ENCODE measurements around the gene PRAMEF15. TPM values are rescaled to one million over a fixed set of nuclear protein-coding genes. Genes with fewer than 3 reads are reported as not detected.
"Not testable (repeated sequence)": the region's sequence is repeated elsewhere in the genome, so short reads cannot be mapped to it uniquely, and the experiment has no call there.

Gene PRAMEF15
- not detected for total RNA-seq

DNA sequence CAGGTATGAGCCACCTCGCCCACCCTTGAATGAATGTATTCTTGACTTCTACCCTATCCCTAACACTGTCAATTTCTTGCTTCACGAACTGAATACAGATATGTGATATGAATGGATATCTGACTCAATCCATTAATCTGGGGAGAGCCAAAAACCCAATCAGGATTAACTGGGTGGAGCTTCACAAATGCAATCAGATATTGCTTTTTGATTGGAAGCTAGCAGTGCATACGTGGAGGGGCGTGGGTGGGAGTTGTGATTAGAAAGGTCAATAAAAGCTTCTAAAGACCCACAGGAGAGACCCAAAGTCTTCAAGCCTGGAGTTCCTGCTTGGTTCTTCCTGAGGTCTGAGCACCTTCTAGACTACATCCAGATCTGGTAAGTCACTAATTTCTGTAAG is at the start of gene PRAMEF15:
PRAMEF15 (plus strand) TSS at position 301 of the 400 bp plus-strand sequence. CDS start 2,827 bp downstream, outside the sequence.
- H3K9me3 ChIP-seq; H3K27ac ChIP-seq; H3K4me3 ChIP-seq; intact Hi-C loops (cut with DNase I); H3K27me3 ChIP-seq; H3K36me3 ChIP-seq; H3K4me1 ChIP-seq; DNase-seq (ENCODE audit: low spot score in 2 of 2): not testable (repeated sequence)

DNA sequence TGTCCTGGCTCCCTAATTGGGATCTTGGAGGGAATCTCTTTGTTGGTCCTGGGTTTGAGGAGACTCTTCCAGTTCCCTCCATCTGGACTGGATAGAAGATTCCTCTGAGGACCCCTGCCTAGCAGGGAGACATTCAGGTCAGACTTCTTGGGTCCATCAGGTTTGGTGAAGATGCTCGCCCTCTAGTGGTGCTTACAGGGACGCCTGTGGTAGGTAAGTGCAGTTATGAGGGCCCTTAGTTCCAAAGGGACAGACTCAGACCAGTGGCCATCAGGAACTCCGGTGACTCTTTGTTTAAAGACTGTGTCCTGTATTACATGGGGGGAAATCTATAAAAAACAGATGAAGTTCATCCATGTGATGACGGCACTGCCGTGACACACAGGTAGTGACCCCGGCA is 38.4 kb upstream of the PRAMEF15 start:
- intact Hi-C loops (cut with DNase I); H3K4me3 ChIP-seq; H3K4me1 ChIP-seq: not testable (repeated sequence)

DNA sequence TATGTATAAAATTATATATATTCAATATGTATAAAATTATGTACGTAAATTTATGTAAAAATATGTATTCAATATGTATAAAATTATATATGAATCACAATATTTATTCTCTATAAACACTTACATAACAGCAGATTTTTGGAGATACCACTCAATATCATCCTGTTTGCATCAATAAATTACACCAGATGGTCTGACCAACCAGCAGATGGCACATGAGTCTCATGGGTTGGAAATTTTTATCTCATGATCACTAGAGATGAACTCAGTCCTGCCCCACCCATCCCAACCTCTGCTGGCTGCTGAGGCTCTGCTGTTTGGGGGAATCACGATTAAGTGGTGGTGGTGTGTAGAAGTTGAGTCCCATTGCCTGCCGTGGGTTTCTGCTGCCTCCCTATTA is 35.8 kb upstream of the PRAMEF15 start:
- H3K4me1 ChIP-seq; DNase-seq (ENCODE audit: low spot score in 2 of 2); H3K27ac ChIP-seq; intact Hi-C loops (cut with DNase I); H3K9me3 ChIP-seq; H3K27me3 ChIP-seq; H3K4me3 ChIP-seq; H3K36me3 ChIP-seq: not testable (repeated sequence)

More for the DNA sequence above, 38.4 kb upstream of the PRAMEF15 start:
- not testable (repeated sequence) for DNase-seq (ENCODE audit: low spot score in 2 of 2); H3K36me3 ChIP-seq; H3K27ac ChIP-seq; H3K27me3 ChIP-seq; H3K9me3 ChIP-seq

DNA sequence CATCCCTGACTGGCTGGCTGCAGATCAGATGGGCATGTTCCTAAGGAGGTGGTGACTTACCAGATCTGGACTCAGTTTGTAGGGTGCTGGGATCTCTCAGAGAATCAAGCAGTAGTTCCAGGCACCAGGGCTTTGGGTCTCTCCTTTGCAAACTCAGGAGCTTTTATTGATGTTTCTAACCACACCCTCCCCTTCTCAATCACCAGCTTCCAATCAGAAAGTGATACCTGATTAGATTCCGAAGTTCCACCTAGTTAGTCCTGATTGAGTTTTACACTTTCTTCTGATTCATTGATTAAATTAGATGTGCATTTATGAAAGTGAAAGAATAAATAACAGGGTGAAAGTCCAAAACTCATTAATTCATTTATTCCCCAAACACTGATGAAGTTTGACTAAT is 30.3 kb upstream of the PRAMEF15 start, which contains the start of gene PRAMEF8:
PRAMEF8 (minus strand) TSS at position 101 of the 400 bp plus-strand sequence. CDS start 1,046 bp downstream, outside the sequence.
- H3K27ac ChIP-seq; DNase-seq (ENCODE audit: low spot score in 2 of 2); intact Hi-C loops (cut with DNase I): not testable (repeated sequence)

DNA sequence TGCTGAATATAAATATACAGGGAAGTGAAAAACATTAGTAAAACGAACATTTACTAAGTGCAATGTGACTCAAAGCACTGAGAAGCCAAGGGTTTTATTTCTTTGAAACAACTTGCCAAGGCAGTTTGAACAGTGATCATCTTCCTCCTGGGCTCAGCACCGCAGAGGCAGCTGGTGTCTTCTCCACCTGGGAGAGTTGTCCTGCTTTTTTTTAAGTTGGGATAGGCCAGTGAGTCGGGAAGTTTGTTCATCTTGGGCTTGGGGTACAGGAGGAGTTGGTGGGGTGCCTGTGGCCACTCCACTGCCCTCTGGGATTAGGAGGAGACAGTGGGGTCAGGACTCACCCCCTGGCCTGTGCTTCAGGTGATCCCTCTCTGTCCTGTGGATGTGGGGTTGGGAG is 26.4 kb upstream of the PRAMEF15 start:
- DNase-seq (ENCODE audit: low spot score in 2 of 2); H3K4me1 ChIP-seq; H3K27ac ChIP-seq; H3K36me3 ChIP-seq; H3K4me3 ChIP-seq; intact Hi-C loops (cut with DNase I); H3K27me3 ChIP-seq; H3K9me3 ChIP-seq: not testable (repeated sequence)

More for the DNA sequence above, 30.3 kb upstream of the PRAMEF15 start, which contains the start of gene PRAMEF8:
- H3K36me3 ChIP-seq, H3K9me3 ChIP-seq, H3K4me3 ChIP-seq, H3K4me1 ChIP-seq, H3K27me3 ChIP-seq: not testable (repeated sequence)

DNA sequence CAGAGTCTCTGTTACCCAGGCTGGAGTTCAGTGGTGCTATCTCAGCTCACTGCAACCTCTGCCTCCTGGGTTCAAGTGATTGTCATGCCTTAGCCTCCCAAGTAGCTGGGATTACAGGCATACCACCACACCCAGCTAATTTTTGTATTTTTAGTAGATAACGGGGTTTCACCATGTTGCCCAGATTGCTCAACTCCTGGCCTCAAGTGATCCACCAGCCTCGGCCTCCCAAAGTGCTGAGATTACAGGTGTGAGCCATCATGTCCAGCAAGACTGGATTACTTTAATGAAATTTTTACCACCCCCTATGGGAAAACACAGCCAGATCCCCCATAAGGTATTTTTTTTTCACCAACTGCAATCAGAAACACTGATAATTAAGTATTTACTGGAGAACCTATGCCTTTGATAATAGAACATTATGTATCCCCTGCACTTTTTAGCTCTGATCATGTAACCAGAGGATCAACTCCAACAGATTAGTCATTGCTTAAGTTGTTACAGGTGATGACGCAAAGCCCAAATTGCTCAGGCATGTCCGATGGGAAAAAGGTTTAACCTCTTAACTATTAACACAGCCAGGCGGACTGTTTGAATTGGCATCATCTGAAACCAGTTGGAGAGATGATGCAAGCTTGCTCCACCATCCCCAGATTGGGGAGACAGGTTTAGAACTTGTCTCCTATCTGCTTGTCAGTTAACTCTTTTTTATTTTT is 18.0 kb upstream of the PRAMEF15 start:
- DNase-seq (ENCODE audit: low spot score in 2 of 2); H3K9me3 ChIP-seq; H3K27ac ChIP-seq; H3K4me3 ChIP-seq; H3K4me1 ChIP-seq; intact Hi-C loops (cut with DNase I); H3K36me3 ChIP-seq; H3K27me3 ChIP-seq: not testable (repeated sequence)

DNA sequence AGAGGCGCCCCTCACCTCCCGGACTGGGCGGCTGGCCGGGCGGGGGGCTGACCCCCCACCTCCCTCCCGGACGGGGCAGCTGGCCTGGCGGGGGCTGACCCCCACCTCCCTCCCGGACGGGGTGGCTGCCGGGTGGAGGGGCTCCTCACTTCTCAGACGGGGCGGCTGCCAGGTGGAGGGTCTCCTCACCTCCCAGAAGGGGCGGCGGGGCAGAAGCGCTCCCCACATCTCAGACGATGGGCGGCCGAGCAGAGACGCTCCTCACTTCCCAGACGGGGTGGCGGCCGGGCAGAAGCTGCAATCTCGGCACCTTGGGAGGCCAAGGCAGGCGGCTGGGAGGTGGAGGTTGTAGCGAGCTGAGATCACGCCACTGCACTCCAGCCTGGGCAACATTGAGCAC is 16.7 kb upstream of the PRAMEF15 start:
- H3K36me3 ChIP-seq; H3K9me3 ChIP-seq; DNase-seq (ENCODE audit: low spot score in 2 of 2); H3K27me3 ChIP-seq; H3K4me3 ChIP-seq; H3K27ac ChIP-seq; intact Hi-C loops (cut with DNase I); H3K4me1 ChIP-seq: not testable (repeated sequence)

DNA sequence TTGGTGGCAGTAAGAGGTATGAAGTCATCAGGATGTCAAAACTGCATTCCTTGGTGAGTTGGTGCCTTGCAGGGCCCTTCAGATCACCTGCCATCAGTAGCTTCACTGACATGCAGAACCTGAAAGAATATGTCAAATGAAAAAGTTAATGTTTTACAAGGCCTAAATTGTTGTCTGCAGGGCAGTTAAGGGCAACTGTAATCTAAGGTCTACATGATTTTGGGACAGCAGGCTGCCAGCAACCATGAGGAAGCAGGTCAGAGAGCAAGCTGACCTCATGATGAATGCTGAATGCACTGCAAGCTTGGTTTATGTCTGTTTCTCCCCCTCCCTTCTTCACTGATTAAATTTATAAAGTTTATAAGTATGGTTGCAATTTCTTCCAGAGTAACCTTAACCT is 13.2 kb upstream of the PRAMEF15 start:
- DNase-seq (ENCODE audit: low spot score in 2 of 2); H3K4me3 ChIP-seq; H3K4me1 ChIP-seq; H3K27me3 ChIP-seq; H3K27ac ChIP-seq; intact Hi-C loops (cut with DNase I); H3K36me3 ChIP-seq; H3K9me3 ChIP-seq: not testable (repeated sequence)

DNA sequence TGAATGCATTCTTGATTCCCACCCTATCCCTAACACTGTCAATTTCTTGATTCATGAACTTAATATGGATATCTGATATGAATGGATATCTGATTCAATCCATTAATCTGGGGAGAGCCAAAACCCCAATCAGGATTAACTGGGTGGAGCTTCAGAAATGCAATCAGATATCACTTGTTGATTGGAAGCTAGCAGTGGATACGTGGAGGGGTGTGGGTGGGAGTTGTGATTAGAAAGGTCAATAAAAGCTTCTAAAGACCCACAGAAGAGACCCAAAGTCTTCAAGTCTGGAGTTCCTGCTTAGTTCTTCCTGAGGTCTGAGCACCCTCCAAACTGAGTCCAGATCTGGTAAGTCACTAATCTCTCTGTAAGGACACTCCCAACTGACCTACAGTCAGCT is 12.1 kb upstream of the PRAMEF15 start, which contains the start of gene PRAMEF33:
PRAMEF33 (plus strand) TSS at position 301 of the 400 bp plus-strand sequence. CDS start 2,416 bp downstream, outside the sequence.
- H3K27ac ChIP-seq; DNase-seq (ENCODE audit: low spot score in 2 of 2); H3K4me1 ChIP-seq; H3K36me3 ChIP-seq; H3K27me3 ChIP-seq; intact Hi-C loops (cut with DNase I); H3K4me3 ChIP-seq; H3K9me3 ChIP-seq: not testable (repeated sequence)

DNA sequence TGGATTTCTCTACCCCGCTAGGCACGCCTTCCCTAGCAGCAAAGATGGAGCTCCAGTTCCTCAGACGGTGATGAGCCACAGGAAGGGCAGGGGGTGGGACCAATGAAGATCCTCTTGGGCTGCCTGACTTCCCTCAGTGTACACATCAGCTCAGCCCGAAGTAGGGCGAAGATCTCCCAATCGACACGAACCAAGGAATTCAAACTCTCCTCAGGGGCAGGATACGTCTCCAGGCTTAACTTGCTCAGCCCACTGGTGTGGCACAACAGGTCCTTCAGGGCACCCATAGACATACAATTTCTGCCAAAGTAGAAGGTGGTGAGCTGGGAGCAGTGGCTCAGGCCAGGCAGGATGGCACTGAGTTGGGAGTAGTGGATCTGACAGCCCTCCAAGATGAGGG is 27.1 kb downstream of the PRAMEF15 start:
- H3K4me1 ChIP-seq; H3K27me3 ChIP-seq; intact Hi-C loops (cut with DNase I); H3K4me3 ChIP-seq; H3K27ac ChIP-seq; DNase-seq (ENCODE audit: low spot score in 2 of 2); H3K9me3 ChIP-seq; H3K36me3 ChIP-seq: not testable (repeated sequence)

DNA sequence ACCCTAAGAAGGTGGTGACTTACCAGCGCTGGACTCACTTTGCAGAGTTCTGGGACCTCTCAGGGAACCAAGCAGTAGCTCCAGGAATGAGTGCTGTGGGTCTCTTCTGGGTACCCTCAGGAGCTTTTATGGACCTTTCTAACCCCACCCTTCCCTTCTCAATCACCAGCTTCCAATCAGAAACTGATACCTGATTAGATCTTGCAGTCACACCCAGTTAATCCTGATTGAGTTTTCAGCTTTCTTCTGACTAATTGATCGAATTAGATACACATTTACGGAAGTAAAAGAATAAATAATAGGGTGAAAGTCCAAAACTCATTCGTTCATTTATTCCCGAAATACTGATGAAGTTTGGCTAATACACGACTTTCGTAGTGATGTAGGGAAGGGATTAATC is 31.7 kb downstream of the PRAMEF15 start, which contains the start of gene PRAMEF14:
PRAMEF14 (minus strand) TSS at position 101 of the 400 bp plus-strand sequence. CDS start 1,820 bp downstream, outside the sequence.
- H3K27ac ChIP-seq; H3K4me1 ChIP-seq; H3K36me3 ChIP-seq; H3K27me3 ChIP-seq; H3K4me3 ChIP-seq; intact Hi-C loops (cut with DNase I); H3K9me3 ChIP-seq; DNase-seq (ENCODE audit: low spot score in 2 of 2): not testable (repeated sequence)

DNA sequence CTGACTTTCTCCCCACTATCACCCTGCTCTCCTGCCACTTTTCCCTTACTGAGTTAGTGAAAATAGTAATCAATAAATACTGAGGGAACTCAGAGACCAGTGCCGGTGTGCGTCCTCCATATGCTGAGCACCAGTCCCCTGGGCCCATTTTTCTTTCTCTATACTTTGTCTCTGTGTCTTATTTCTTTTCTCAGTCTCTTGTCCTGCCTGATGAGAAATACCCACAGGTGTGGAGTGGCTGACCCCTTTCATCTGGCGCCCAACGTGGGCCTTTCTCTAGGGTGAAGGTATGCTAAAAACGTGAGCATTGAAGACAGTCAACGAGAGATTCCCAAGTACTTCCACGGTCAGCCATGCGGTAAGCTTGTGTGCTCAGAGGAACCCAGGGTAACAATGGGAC is 38.1 kb downstream of the PRAMEF15 start:
- intact Hi-C loops (cut with DNase I); H3K27ac ChIP-seq; DNase-seq (ENCODE audit: low spot score in 2 of 2); H3K4me3 ChIP-seq; H3K9me3 ChIP-seq; H3K27me3 ChIP-seq; H3K4me1 ChIP-seq; H3K36me3 ChIP-seq: not testable (repeated sequence)

DNA sequence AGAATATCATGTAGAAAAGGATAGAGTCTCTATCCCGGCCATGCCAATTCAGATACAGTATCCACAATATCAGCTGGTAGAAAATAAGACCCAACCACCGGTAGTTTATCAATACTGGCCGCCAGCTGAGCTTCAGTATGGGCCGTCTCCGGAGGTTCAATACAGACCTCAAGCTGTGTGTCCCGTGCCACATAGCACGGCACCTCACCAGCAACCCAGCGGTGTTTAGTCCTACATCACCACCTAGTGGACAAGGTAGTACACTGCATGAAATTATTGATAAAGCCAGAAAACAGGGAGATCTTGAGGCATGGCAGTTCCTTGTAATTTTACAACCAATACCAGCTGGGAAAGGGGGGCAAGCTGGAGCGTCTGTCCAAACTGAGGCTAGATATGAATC is 39.1 kb downstream of the PRAMEF15 start:
- H3K27me3 ChIP-seq; H3K9me3 ChIP-seq; intact Hi-C loops (cut with DNase I); H3K4me3 ChIP-seq; DNase-seq (ENCODE audit: low spot score in 2 of 2); H3K4me1 ChIP-seq; H3K36me3 ChIP-seq; H3K27ac ChIP-seq: not testable (repeated sequence)

Data from ascending aorta (tissue), 2 donors.